ENCODE measurements around the gene LRP1B.

The LRP1B gene

DNA sequence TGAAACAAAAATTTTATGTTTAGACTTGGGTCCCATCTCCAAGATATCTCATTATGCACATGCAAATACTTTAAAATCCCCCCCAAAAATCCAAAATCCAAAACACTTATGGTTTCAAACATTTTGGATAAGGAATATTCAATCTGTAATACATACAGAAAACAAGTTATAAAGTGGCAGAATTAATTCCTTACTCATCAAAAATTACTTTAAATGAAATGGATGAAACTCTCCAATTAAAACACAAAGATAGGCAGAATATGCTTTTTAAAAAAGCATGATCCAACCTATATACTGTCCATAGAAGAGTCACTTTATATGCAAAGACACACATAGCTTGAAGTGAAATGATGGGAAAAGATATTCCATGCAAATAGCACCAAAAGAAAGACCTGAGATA, 744.6 kb downstream of the LRP1B start:
- no peak for DNase-seq

DNA sequence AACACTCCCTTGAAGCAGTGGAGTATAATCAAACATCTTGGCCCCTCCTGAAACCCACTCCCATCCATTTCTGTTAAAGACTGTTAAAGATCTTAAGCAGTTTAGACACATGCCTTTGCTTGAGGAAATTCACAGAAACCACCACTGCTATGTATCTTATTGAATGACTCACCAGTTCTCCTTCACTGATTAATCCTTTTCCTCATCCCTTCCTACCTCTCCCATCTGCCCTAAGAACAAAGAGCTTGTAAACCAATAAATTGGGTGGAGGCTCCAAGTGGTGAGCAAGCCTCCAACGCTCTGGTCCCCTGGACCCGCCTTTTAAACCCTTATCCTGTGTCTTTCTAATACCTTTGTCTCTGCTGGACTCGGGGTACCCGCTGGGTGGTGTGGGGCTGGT, 746.1 kb downstream of the LRP1B start:
- no peak for DNase-seq

- no peak for DNase-seq
Observed at GRCh38 chr2:141381946-141382345, 748.9 kb downstream of the LRP1B start.

GRCh38 chr2:141380008-141380979, 750.5 kb downstream of the LRP1B start:
- DNase-seq: no peak

GRCh38 chr2:141364821-141365220, 766.0 kb downstream of the LRP1B start:
- DNase-seq: no peak

- DNase-seq: no peak
Observed at GRCh38 chr2:141362311-141362710, 768.5 kb downstream of the LRP1B start.

GRCh38 chr2:141348481-141348880, 782.3 kb downstream of the LRP1B start:
- no peak for DNase-seq

DNA sequence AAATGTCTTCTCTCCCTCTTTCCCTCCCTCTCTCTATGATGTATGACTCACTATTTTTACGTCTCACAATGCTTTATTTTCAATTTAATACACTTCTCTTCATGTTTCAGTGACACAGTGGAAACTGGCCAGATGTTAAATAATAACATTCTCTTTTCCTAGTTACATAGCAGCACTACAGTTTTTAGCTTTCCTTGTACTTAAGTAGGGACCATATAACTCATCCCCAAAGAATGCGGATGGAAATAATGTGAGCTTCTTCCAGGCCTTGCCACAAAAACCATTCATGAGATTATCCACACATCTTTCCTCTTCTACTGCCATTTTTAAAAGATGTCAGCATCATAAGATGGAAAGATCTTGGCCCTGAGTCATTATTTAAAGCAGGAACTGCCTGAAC, 789.4 kb downstream of the LRP1B start:
- no peak for DNase-seq

- no peak for DNase-seq
Observed at GRCh38 chr2:141331127-141331526, 799.7 kb downstream of the LRP1B start.

DNA sequence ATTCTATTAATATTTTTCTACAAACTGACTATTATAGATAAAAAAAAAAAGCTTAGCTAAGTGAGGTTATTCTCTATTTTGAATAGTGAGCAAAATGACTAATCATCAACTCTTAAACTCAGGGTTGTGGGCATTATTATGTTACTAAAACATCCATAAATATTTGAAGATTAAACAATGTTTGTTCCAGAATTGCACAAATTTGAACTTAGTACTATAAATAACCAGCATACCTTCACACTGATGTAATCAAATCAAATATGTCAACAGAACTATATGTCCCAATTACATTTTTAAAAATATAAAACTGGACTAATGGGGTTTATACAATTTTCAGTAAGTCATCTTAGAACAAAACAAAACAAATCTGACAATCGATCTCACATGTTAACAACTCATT, 800.9 kb downstream of the LRP1B start:
- DNase-seq: no peak

DNA sequence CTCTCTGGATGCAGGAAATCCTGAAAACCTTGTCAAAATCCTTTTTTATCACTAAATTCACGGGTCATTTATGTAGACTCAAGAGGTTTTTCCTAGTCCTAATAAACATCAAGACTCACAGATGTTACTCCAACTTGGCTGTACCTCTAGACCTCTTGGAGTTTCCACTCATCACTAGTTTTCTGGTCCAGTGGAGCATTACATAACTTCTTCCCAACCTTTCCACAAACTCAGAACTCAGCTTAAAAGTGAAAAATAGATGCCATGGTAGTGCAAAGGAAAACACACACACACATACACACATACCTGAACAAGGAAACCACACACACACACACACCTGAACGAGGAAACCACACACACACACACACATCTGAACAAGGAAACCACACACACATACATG, 807.2 kb downstream of the LRP1B start:
- DNase-seq: no peak

DNA sequence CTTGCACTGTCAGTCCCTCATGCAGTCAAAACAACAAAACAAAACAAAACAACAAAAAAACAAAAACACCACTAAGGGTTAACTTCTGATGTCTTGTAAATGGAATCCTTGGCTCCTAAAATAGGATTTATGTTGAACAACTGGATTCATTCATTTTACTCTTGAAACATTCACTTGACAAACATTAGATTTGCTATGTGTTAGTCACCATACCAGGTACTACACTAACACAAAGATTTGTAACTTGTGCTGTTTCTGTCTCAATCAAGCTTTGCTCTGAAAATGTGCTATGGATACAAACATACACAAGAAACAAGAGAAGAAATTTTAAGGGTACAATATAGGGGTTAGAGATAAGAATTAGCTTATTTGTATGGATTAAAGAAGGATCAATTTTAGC, 812.8 kb downstream of the LRP1B start:
- DNase-seq: no peak

DNA sequence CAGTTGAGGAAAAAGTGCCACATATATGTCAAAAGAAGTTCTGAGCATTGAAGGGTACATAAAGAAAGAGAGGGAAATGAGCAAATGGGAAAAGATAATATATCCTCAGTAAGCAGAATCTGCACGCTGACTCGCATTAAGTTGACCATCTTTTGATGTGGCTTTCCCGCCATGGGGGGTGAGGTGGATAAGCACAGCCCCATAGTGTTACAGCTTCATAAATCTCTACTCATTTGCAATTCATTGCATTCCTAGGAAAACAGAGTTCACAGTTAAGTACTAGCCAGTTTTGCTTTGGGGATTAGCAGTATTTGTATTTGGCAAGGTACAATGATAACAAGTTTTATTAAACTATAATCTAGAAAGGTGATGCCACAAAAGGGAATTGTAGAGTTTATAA, 814.2 kb downstream of the LRP1B start:
- no peak for DNase-seq

GRCh38 chr2:141316103-141316502, 814.7 kb downstream of the LRP1B start:
- no peak for DNase-seq

DNA sequence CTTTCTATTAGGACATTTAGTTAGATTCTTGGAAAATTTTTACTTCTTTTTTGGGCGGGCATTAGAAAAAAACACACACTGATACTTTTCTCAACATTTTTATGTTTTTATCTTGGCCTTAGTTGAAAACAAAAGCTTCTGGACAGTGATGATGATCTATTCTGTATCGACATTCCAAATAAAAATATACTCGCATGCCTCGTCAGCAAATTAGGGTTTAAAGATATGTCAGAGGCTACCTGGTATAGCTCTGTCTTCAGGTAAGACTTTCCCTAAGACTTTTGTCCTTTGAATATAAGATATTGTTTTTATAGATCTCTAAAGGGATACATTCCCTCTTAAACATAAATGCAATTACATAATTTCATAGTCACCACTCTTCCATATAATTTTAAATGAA, 816.8 kb downstream of the LRP1B start:
- no peak for DNase-seq

DNA sequence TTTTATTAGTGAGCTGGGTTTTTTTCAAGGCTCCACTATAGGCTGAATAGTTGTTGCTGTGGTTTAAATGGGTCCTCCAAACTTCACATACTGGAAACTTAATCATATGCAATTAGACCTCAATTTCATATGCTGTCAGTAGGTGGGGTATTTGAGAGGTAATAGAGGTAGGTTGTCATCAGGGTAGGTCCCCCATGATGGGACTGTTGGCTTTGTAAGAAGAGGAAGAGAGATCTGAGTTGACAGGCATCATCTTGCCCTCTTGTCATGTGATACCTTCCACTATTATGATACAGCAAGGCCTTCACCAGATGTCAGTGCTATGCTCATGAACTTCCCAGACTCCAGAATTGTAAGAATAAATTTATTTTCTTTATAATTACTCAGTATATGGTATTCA, 819.4 kb downstream of the LRP1B start:
- no peak for DNase-seq

DNA sequence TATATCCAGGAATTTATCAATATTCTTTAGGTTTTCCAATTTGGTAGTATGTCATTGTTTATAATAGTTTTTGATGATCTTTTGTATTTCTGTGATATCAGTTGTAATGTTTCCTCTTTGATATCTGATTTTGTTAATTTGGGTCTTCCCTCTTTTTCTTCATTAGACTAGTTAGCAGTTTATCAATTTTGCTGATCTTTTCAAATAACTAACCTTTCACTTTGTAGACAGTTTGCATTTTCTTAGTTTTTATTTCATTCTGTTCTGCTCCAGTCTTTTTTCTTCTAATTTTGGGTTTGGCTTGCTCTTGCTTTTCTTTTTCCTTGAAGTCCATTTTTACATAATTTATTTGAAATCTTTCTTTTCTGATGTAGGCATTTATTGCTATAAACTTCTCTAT, 824.4 kb downstream of the LRP1B start:
- DNase-seq: no peak

GRCh38 chr2:141301551-141301950, 829.3 kb downstream of the LRP1B start:
- DNase-seq: no peak

GRCh38 chr2:141280037-141280436, 850.8 kb downstream of the LRP1B start:
- DNase-seq: no peak

GRCh38 chr2:141271346-141271745, 859.5 kb downstream of the LRP1B start:
- DNase-seq: no peak

DNA sequence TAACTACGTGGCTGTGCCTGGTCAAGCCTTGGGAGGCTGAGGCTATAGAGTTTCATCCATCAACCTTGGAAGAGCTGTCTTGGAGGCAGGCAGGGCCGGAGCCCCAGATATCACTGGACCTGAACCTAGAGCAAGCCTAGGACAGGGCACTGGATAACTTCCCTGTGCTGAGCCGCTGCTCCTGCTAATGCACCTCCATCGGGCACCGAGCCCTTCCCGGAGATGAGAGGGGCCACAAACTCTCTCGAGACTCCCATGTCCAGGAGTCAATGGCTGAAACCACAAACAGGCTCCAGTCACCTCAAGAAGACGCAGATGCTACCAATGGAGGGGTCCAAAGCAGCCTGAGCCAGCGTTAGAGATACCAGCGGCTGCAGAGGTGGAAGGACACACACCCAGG, 866.0 kb downstream of the LRP1B start:
- DNase-seq: no peak

DNA sequence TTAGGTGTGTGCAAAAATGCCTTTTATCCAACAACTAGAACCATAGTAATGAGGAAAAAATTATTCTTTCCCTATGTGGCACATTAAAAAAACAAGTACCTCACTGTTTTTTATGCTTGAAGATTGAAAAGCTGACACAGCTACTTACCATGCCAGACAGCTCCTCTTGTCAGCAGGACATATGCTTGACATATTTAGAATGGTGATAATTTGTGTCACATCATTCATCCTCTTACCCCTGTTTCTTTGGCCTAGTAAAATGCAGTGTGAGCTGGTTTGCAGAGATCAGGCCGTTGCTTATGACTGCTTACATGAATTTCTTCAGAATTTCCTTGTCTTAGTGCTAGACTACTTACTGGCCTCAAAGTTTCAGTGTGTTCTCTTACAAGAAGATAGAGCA, 869.9 kb downstream of the LRP1B start:
- no peak for DNase-seq

DNA sequence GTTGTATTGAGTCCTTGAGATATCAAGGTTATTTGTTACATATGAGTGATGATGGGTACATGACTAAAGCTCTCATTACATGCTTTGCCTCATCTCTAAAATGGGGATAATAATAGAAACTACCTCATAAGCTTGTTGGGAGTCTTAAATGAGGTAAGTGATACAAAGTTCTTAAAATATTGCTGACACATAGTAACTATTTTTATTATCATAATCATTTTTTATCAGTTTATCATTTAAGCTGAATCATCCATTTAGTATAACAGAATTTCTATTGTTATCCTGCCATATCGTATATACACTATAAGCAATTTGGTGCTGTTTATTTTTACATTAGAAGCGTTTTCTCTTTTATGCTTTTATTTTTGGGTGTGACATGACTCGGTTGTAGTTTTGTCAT, 871.1 kb downstream of the LRP1B start:
- DNase-seq: no peak

GRCh38 chr2:141242008-141242407, 888.8 kb downstream of the LRP1B start:
- no peak for DNase-seq

- no peak for DNase-seq
Observed at GRCh38 chr2:141226560-141226959, 904.3 kb downstream of the LRP1B start.

Data from activated CD4-positive, alpha-beta T cell treated with anti-CD3 and anti-CD28 coated beads, Interleukin-2, amount 50 U/mL, for 1 hour (primary cell).